Activated CD8-positive, alpha-beta memory T cell treated with anti-CD3 and anti-CD28 coated beads, Interleukin-2, amount 10 ng/mL, durations not matched to agents 7 days and 5 days (primary cell): ENCODE results near the gene MZT2B. TPM values are rescaled to one million over a fixed set of nuclear protein-coding genes. Genes with fewer than 3 reads are reported as not detected.
A peak's percentile ranks its signal among the peaks of the same experiment; 100 is the strongest.
"Not testable (repeated sequence)": the region's sequence is repeated elsewhere in the genome, so short reads cannot be mapped to it uniquely, and the experiment has no call there.

ENCODE experiments used
- ATAC-seq: fragments of 150-1000 bp; cut with Tn5 transposase; one replicate; pipeline ENCODE4 v1.10.0; 2021; ENCODE audit warnings: moderate library complexity
- CTCF ChIA-PET: fragments of 350-600 bp; sonication (Branson Sonifier 250); formaldehyde crosslinking; loops from one replicate; lab custom pipeline; 2021; ENCODE audit warnings: antibody characterized with exemption; lab: Charles Lee
- DNase-seq: peaks from one replicate; pipeline ENCODE4 v3.0.0-alpha.2; 2020
- H3K27ac Mint-ChIP-seq: one replicate; pipeline ENCODE4 v1.8.0; 2021; ENCODE audit warnings: mild to moderate bottlenecking, mixed read lengths
- H3K27me3 Mint-ChIP-seq: one replicate; pipeline ENCODE4 v1.8.0; 2021; ENCODE audit warnings: mixed read lengths
- H3K36me3 Mint-ChIP-seq: one replicate; pipeline ENCODE4 v1.8.0; 2021; ENCODE audit warnings: mild to moderate bottlenecking, mixed read lengths
- H3K4me1 Mint-ChIP-seq: one replicate; pipeline ENCODE4 v1.8.0; 2021; ENCODE audit warnings: mixed read lengths
- H3K4me3 Mint-ChIP-seq: one replicate; pipeline ENCODE4 v1.8.0; 2021; ENCODE audit warnings: mild to moderate bottlenecking, moderate library complexity, mixed read lengths
- H3K9me3 Mint-ChIP-seq: one replicate; pipeline ENCODE4 v1.8.0; 2022; ENCODE audit warnings: low read depth, mixed read lengths
- total RNA-seq, 2 experiments: library from RNA; stranded (reverse); gene quantifications; one replicate each; pipeline ENCODE4 v1.2.3, GENCODE V29; 2021

MZT2B gene
- total RNA-seq, 2 experiments from 2014 or later = 399 to 472 TPM

GRCh38 chr2:130143266-130144039 lies 38.6 kb upstream of the MZT2B start:
- H3K9me3 Mint-ChIP-seq, DNase-seq, H3K36me3 Mint-ChIP-seq, CTCF ChIA-PET, H3K27ac Mint-ChIP-seq, H3K27me3 Mint-ChIP-seq: not testable (repeated sequence)
- Mint-ChIP-seq H3K4me3 (peak overlapping the region; percentile 59), H3K4me1 (peaks cover 11% of the 10 kb centered on the region)
- peak; percentile 31 for ATAC-seq

DNA sequence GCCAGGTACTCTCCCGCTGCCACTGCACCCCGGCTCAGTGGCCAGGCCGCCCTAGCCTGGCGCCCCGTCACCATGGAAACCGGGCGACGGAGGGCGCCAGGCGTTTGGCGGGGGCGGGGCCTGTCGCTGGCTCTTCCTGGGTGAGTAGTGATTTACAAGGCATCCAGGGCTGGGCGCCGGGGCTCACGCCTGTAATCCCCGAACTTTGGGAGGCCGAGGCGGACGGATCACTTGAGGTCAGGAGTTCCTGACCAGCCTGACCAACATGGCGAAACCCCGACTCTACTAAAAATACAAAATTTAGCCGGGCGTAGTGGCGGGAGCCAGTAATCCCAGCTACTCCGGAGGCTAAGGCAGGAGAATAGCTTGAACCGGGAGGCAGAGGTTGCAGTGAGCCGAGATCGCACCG lies 37.1 kb upstream of the MZT2B start, which contains the start of gene CCDC74B:
CCDC74B (minus strand) TSS at position 107 of the 409 bp plus-strand sequence. CDS start 116 bp downstream, outside the sequence.
- H3K4me3 Mint-ChIP-seq = peak within 1 kb of the TSS; percentile 63
- not testable (repeated sequence) for H3K36me3 Mint-ChIP-seq, H3K27ac Mint-ChIP-seq, H3K27me3 Mint-ChIP-seq, H3K9me3 Mint-ChIP-seq
- CTCF ChIA-PET = interaction anchor here (1.0 kb wide), 1 partner anchor 37 kb away, joined by 3 read pairs; the partner anchor contains the start of gene MZT2B
- peak; percentile 89 for ATAC-seq
- DNase-seq = peak; percentile 72
- H3K4me1 Mint-ChIP-seq = peaks cover 13% of the 10 kb centered on the region

- H3K9me3 Mint-ChIP-seq, DNase-seq, H3K4me3 Mint-ChIP-seq, H3K27me3 Mint-ChIP-seq, CTCF ChIA-PET, H3K36me3 Mint-ChIP-seq, H3K4me1 Mint-ChIP-seq, ATAC-seq, H3K27ac Mint-ChIP-seq: not testable (repeated sequence)
Observed at GRCh38 chr2:130148515-130148914, 33.5 kb upstream of the MZT2B start.

DNA sequence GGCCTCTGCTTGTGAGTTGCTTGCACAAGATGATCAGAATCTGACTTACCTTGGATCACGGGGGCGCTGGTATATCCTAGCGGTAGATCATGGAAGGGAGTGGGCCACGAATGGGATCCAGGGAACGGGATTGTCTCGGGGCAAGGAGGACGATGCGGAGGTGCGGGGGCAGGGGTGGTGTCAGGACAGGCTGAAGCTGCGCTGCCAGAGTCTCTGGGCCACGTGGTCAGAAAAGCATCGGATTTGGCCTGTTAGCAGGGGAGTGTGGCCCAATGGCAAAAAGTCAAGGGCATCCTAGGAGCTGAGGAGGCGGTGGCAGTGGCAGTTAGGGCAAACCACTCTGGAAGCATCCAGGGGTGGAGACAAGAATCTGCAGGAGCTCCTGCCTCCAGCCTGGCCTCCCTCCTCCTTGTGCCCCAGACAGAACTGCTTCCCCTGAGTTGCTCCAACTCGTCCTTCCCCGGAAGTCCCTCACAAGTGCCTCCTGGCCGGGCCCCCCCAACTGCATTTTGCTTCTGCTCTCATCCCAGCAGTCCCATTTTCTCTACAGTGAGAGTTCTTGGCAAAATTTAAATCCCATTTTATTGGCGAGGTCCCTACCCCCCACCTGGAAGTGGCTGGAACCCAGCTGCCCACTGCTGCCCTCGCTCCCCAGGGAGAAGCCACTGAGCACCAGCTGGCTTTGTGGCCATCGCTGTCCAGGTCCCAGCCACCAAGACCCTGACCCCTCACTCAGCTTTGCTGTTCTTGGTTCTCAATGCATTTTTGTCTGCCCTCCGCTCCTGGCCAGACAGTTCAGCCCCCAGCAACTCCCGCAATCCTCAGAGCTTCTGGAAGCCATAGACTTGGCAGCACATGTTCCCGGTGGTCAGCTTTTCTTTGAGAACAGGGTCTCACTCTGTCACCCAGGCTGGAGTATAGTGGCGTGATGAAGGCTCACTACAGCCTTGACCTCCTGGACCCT lies 31.6 kb upstream of the MZT2B start:
- peaks cover 4% of the 10 kb centered on the region for H3K4me1 Mint-ChIP-seq
- H3K27ac Mint-ChIP-seq = no peak overlapping the region
- CTCF ChIA-PET = no interaction called here
- H3K4me3 Mint-ChIP-seq = no peak overlapping the region
- peaks cover 6% of the 10 kb centered on the region for H3K36me3 Mint-ChIP-seq
- H3K27me3 Mint-ChIP-seq = no peaks in the 10 kb centered on the region
- ATAC-seq (no peak), DNase-seq (no peak)
- H3K9me3 Mint-ChIP-seq = no peaks in the 10 kb centered on the region

DNA sequence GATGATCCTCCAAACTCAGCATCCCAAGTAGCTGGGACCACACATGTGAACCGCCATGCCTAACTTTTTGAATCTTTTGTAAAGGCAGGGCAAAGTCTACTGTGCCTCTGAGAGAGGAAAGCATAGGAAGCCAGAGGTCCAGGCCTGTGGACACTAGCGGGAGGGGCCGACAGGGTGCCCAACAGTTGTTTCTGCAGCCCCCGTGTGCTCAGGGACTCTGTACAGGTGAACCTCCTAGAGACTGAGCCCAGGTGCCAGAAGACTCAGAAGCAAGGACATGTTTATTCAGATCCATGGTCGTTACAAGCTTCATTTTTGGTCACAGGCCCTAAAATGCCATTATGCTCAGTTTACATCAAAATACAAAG lies 30.9 kb upstream of the MZT2B start:
- H3K27me3 Mint-ChIP-seq, DNase-seq, H3K27ac Mint-ChIP-seq, H3K4me1 Mint-ChIP-seq, H3K4me3 Mint-ChIP-seq, H3K9me3 Mint-ChIP-seq, ATAC-seq, CTCF ChIA-PET, H3K36me3 Mint-ChIP-seq: not testable (repeated sequence)

DNA sequence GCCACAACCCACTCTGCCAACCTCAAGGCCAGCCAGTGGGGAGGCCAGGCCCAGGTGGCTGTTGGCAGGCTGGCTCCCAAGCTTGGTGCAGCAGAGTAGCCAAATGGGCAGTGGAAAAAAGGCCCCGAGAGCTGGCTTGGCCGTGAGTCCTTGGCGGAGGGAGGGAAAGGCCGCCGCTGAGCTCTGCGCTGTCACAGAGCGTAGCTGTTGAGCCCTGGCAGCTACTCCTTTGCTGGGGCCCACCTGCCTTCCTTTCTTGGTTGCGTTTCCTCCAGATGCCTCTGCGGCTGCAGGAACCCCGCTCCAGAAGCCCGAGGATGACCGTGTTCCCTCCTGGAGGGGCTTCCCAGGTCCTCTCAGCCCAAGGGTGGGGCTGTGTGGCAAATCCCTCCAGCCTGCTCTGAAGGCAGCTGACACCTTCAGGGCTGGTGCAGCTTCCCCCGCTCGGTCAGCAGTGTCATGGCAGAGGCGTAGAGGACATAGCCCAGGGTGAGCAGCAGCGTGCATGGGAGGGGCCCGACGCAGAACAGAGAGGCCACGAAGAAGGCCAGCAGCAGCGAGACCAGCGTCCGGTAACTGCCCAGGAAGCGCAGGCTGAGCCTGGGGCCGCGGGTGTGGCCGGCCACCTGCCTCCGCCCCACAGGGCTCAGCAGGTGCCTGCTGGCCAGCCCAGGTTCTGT lies 29.8 kb upstream of the MZT2B start:
- H3K4me1 Mint-ChIP-seq, H3K9me3 Mint-ChIP-seq, ATAC-seq, H3K36me3 Mint-ChIP-seq, H3K27me3 Mint-ChIP-seq, DNase-seq, H3K27ac Mint-ChIP-seq, H3K4me3 Mint-ChIP-seq, CTCF ChIA-PET: not testable (repeated sequence)

DNA sequence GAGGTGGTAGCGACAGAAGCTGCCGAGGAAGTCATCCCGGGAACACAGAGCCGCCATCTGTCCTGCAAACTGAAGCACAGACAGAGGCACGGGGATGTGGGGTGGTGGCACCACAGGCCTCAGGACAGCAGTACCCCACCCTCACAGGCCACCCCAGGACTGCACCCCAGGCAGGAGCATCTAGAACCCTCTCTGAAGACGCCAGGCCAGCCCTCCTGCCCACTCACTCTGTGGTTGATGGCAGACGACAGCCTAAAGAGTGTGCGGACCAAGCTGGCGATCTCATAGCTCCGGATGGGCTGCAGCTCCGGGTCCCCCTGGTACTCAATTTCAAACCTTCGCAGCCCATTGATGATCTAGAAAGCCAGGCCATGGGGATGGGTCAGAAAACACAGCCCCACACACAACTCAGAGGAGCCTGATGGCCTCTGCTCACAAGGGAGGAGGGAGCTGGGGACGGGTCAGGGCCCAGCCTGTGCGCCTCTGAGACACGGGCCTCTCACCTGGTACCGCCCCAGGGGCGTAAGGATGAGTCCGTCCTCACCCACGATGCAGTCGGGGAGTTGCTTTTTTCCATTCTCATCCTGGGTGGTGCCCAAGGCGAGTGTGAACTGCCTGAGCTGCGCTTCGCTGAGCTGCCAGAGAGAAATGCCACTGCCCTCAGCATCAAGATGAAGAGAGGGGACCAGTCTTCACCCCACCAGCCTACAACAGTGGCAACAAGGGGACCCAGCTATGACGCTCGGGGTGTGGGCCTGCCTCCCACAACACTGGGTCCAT lies 29.1 kb upstream of the MZT2B start:
- no peak for ATAC-seq
- CTCF ChIA-PET = no interaction called here
- H3K27ac Mint-ChIP-seq = no peak overlapping the region
- H3K4me3 Mint-ChIP-seq = no peak overlapping the region
- H3K27me3 Mint-ChIP-seq = no peaks in the 10 kb centered on the region
- peaks cover 6% of the 10 kb centered on the region for H3K36me3 Mint-ChIP-seq
- DNase-seq = no peak
- peaks cover 13% of the 10 kb centered on the region for H3K4me1 Mint-ChIP-seq
- H3K9me3 Mint-ChIP-seq = no peaks in the 10 kb centered on the region

- H3K9me3 Mint-ChIP-seq, CTCF ChIA-PET, ATAC-seq, H3K27ac Mint-ChIP-seq, DNase-seq, H3K36me3 Mint-ChIP-seq, H3K27me3 Mint-ChIP-seq, H3K4me3 Mint-ChIP-seq: not testable (repeated sequence)
- H3K4me1 Mint-ChIP-seq = peaks cover 18% of the 10 kb centered on the region
Observed at GRCh38 chr2:130153721-130154422, 28.2 kb upstream of the MZT2B start.

DNA sequence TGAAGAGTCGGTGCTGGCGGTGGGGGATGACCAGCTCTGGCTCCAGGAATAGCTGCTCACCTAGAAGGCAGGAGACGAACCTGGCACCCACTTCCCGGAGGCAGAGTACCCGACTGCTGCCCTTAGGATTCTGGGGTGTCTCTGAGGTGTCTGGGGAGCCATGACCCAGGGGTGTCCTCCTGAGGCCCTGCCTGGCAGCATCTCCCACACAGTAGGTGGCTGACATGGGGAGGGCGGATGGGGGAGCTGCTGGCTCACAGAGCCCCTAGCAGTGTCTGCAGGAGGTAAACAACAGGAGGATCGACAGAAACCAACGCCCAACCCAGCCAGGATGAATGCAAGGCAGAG lies 27.7 kb upstream of the MZT2B start:
- H3K36me3 Mint-ChIP-seq, H3K27ac Mint-ChIP-seq, H3K4me3 Mint-ChIP-seq, H3K9me3 Mint-ChIP-seq, H3K27me3 Mint-ChIP-seq, DNase-seq, ATAC-seq, CTCF ChIA-PET: not testable (repeated sequence)
- peaks cover 19% of the 10 kb centered on the region for H3K4me1 Mint-ChIP-seq

- no peak overlapping the region for H3K27ac Mint-ChIP-seq
- peaks cover 6% of the 10 kb centered on the region for H3K36me3 Mint-ChIP-seq
- ATAC-seq (no peak), DNase-seq (no peak)
- peaks cover 24% of the 10 kb centered on the region for H3K4me1 Mint-ChIP-seq
- CTCF ChIA-PET = interaction anchor here (0.6 to 1.4 kb wide), 3 partner anchors 8 to 178 kb away, joined by 3 to 8 read pairs (median 5); no protein-coding TSS in a partner anchor
- no peaks in the 10 kb centered on the region for H3K27me3 Mint-ChIP-seq
- no peak overlapping the region for H3K4me3 Mint-ChIP-seq
- no peaks in the 10 kb centered on the region for H3K9me3 Mint-ChIP-seq
Observed at GRCh38 chr2:130154773-130155765, 27.0 kb upstream of the MZT2B start.

GRCh38 chr2:130155956-130156623 lies 26.0 kb upstream of the MZT2B start:
- not testable (repeated sequence) for H3K27ac Mint-ChIP-seq

More at GRCh38 chr2:130155956-130156623, 26.0 kb upstream of the MZT2B start:
- not testable (repeated sequence) for H3K9me3 Mint-ChIP-seq, H3K4me3 Mint-ChIP-seq, H3K36me3 Mint-ChIP-seq, H3K27me3 Mint-ChIP-seq
- peaks cover 27% of the 10 kb centered on the region for H3K4me1 Mint-ChIP-seq
- DNase-seq = peak; percentile 54
- ATAC-seq = peak; percentile 48
- CTCF ChIA-PET = interaction anchor here (0.6 to 1.4 kb wide), 3 partner anchors 9 to 177 kb away, joined by 3 to 8 read pairs (median 5); no protein-coding TSS in a partner anchor
